ENCODE data around the gene LMCD1.
A peak's percentile ranks its signal among the peaks of the same experiment; 100 is the strongest.

Gene LMCD1

DNA sequence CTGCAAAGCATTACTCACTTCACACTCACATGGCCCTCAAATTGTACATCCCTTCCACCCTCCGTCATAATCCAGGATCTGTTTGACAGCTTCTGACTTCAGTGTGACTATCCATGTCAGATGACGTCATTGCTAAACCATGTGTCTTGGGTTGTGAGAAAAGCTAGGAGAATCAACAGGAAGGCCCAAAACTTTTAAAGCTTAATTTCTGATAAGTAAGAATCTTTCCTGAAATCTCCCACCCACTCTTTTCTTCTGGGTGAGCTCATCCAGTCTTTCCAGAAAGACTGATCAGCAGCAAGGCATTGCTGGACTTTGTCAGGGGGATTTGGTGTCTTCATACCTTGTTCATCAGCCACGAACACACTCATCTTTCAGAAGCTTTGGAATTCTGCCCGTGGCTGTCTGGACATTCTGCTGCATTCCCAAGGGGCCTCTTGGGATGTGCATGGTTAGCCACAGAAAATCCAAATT, 11.5 kb upstream of the LMCD1 start:
- no peaks in the 10 kb centered on the region for H3K4me1 Mint-ChIP-seq (ENCODE audit: low read depth)
- no peaks in the 10 kb centered on the region for H3K27me3 Mint-ChIP-seq
- no peaks in the 10 kb centered on the region for H3K9me3 Mint-ChIP-seq
- no peak overlapping the region for H3K27ac Mint-ChIP-seq
- H3K4me3 Mint-ChIP-seq, result no peak overlapping the region
- H3K36me3 Mint-ChIP-seq (ENCODE audit: low read depth), result no peaks in the 10 kb centered on the region

DNA sequence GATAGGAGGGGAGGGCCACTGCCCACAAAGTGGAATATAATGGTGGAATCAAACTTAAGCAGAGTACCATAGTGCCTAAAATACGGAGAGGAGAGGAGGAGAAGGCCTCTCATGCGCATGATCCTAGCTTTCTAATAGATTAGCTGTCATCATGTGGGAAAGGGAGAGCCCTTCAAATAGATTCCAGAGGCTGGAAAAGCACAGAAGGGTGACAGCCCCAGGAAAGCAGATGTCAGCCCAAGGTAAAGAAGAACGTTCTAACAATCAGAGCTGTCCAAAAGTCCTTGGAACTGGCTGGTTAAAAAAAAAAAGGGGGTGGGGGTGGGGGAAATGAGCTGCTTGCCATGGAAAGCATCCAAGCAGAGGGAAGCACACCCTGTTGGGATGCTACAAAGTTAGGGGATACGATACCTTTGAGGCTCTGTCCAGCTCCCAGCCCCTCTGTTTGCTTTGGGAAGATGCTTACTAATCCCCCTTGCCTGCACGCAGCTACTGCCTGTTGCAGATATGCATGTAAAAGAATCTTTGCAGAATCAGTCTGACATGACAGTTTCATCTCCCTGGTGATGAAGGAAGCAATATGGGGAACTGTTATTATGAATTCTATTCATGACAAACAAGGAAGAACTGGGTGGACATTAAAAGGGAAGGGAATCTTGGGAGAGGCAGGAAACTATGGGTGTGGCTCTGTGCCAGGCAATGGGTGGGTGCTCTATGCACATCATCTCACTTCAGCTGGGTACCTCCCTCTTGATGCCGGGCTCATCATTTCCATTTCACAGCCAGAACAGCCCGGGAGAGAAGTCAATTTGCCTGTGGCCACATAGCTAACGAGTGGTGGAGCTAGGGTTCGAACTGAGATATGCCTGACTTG, 10.1 kb upstream of the LMCD1 start:
- H3K27ac Mint-ChIP-seq, result no peak overlapping the region
- H3K27me3 Mint-ChIP-seq, result no peaks in the 10 kb centered on the region
- H3K4me3 Mint-ChIP-seq, result no peak overlapping the region
- H3K36me3 Mint-ChIP-seq (ENCODE audit: low read depth), result no peaks in the 10 kb centered on the region
- no peaks in the 10 kb centered on the region for H3K9me3 Mint-ChIP-seq
- no peaks in the 10 kb centered on the region for H3K4me1 Mint-ChIP-seq (ENCODE audit: low read depth)

DNA sequence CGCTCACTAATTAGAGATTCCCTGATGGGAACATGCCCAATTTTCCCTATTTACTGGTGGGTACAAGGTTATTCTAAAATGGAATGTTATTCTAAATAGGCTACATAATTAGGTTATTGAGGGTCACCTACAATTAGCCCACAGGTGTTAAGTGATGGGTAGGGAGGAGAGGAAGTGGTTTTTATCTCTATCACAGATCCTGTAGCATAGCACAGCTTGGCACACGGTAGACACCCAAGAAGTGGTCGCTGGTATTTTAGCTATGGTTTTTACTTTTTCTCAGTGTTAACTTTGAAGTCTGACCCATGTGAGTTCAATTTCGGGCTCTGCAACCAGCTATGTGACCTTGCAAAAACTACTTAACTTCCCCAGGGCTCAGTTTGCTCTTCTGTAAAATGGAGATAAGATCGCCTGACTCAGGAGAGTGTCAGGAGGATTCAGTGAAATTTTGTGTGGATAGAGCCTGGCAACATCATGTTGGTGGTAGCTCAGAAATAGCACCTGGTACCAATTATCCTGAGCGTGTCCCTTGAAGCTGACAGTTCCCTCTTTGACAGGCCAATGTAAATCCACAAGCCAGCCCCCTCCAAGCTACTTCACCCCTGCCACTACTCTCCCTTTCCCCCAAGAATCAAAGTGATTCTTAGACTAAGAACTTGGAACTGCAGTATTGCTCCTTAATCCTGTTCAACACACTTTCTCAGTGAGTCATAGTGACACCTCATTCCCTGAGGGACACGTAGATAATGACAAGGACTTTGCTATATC, 8.7 kb upstream of the LMCD1 start:
- no peaks in the 10 kb centered on the region for H3K9me3 Mint-ChIP-seq
- H3K4me1 Mint-ChIP-seq (ENCODE audit: low read depth), result no peaks in the 10 kb centered on the region
- H3K27me3 Mint-ChIP-seq, result no peaks in the 10 kb centered on the region
- no peak overlapping the region for H3K4me3 Mint-ChIP-seq
- no peak overlapping the region for H3K27ac Mint-ChIP-seq
- H3K36me3 Mint-ChIP-seq (ENCODE audit: low read depth), result no peaks in the 10 kb centered on the region

DNA sequence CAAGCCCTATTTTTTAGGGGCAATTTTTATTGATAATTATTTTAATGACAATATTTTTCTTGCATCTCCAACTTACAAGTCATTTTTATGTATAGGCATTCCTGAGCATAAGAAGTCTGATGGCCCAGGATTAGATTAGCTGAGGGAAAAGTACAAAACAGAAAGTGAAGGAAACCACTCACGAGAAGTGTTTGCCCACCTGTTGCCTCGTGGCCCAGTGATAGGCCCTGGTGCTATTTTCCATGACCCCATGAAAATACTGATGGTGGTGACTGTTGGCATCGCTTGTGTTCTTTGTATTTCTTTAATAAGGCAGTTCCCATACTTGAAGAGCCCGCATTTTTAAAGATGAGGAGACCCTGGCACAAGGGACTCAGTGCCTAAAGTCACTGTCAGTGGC, 7.9 kb upstream of the LMCD1 start:
- no peak overlapping the region for H3K27ac Mint-ChIP-seq
- peaks cover 4% of the 10 kb centered on the region for H3K27me3 Mint-ChIP-seq
- H3K4me1 Mint-ChIP-seq (ENCODE audit: low read depth), result no peaks in the 10 kb centered on the region
- H3K4me3 Mint-ChIP-seq, result no peak overlapping the region
- no peaks in the 10 kb centered on the region for H3K9me3 Mint-ChIP-seq
- no peaks in the 10 kb centered on the region for H3K36me3 Mint-ChIP-seq (ENCODE audit: low read depth)

GRCh38 chr3:8494327-8494726, 7.3 kb upstream of the LMCD1 start:
- Mint-ChIP-seq H3K27me3 (peaks cover 4% of the 10 kb centered on the region), H3K36me3 (ENCODE audit: low read depth) (no peaks in the 10 kb centered on the region), H3K27ac (no peak overlapping the region), H3K4me1 (ENCODE audit: low read depth) (no peaks in the 10 kb centered on the region), H3K4me3 (no peak overlapping the region), H3K9me3 (no peaks in the 10 kb centered on the region)

DNA sequence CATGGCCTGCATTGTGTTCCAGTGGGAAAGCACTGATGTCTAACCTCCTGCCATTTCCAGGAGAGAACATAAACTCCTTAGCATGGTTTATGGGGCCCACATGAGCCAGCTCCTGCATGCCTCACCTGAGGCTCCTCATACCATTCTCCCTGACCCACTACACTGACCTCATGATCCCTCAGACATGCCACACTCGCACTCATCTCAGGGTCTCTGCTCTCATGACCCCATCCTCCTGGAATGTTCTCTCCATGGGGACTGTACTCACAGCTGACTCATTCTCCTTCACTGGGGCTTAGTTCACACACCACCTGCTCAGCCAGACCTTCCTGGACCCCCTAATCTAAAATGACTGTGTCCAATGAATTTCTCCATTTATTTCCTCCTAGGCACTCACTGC, 4.0 kb upstream of the LMCD1 start:
- Mint-ChIP-seq H3K4me3 (no peak overlapping the region), H3K27me3 (peaks cover 13% of the 10 kb centered on the region), H3K27ac (no peak overlapping the region), H3K9me3 (no peaks in the 10 kb centered on the region), H3K36me3 (ENCODE audit: low read depth) (no peaks in the 10 kb centered on the region), H3K4me1 (ENCODE audit: low read depth) (peaks cover 13% of the 10 kb centered on the region)

DNA sequence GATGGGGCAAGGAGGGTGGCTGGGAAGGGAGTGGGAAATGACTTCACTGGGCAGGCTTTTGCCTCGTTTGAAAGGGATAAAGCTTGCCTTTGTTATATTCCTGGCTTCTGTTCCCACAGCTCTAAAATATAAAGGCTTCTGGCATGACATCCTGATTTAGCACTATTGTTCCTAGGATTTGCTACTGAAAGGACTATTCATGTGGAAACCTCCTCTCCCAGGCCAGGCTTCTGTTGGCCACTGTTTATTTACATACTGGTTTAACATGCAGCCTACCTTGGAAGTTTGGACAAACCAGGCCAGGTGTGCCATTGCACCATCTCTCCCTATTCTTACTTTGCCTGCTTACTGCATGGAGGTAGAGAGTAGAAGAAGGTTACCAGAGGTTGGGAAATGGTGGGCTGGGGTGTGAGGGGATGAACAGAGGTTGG, 2.4 kb upstream of the LMCD1 start:
- peaks cover 18% of the 10 kb centered on the region for H3K27me3 Mint-ChIP-seq
- H3K9me3 Mint-ChIP-seq, result no peaks in the 10 kb centered on the region
- H3K27ac Mint-ChIP-seq, result no peak overlapping the region
- no peak overlapping the region for H3K4me3 Mint-ChIP-seq
- peaks cover 28% of the 10 kb centered on the region for H3K4me1 Mint-ChIP-seq (ENCODE audit: low read depth)
- no peaks in the 10 kb centered on the region for H3K36me3 Mint-ChIP-seq (ENCODE audit: low read depth)

DNA sequence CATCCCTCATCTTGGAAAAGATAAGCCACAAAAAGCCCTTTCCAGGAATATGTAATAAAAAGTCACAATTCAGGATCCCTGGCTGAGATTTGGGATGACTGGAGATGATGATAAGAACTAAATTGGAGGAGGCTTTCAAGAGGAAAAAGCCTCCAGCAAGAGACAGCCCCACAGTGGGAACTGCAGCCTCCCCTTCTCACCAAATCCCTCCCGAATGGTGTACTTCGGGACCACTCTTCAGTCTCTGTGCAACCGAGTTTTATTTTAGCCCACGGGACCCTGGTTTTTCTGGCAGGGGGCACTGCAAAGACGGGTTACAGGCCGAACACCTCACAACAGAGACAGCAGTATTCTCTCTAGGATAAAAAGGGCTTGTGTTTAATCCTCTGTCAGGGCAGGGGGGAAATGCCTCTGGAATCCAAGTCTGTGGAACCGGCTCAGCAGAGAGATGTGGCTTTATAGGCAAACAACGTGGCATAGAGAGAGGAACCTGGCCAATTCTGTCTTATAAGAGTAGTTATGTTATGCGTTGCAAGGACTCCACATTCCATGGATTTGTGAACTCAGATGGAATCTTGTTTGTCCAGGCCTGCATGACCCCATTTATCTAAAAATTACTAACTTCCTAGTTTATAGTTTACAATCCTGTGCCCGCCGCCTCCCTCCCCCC, 1.2 kb upstream of the LMCD1 start:
- Mint-ChIP-seq H3K4me3 (no peak overlapping the region), H3K27me3 (peaks cover 18% of the 10 kb centered on the region), H3K4me1 (ENCODE audit: low read depth) (peaks cover 39% of the 10 kb centered on the region), H3K36me3 (ENCODE audit: low read depth) (no peaks in the 10 kb centered on the region), H3K27ac (no peak overlapping the region), H3K9me3 (no peaks in the 10 kb centered on the region)

DNA sequence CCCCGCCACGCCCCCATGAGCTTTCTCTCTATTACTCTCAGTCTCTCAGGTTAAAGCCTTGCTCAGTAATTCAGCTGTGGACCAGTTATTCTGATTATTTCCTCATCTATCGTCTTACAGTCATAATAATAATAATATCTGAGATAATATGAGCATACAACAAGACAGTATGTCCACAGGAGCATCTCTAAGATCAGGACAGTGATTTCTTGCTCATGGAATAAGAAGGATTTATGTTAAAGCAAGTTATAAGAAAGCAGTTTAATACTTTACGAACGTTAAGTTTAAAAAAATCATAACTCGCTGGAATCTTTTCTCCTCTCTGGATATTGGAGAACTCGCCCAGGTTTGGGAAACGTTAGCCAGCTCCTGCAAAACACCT, 643 bp upstream of the LMCD1 start:
- peak overlapping the region; percentile 60 for H3K4me3 Mint-ChIP-seq
- peaks cover 22% of the 10 kb centered on the region for H3K27me3 Mint-ChIP-seq
- H3K4me1 Mint-ChIP-seq (ENCODE audit: low read depth), result peaks cover 39% of the 10 kb centered on the region
- no peaks in the 10 kb centered on the region for H3K36me3 Mint-ChIP-seq (ENCODE audit: low read depth)
- H3K9me3 Mint-ChIP-seq, result no peaks in the 10 kb centered on the region
- H3K27ac Mint-ChIP-seq, result no peak overlapping the region

DNA sequence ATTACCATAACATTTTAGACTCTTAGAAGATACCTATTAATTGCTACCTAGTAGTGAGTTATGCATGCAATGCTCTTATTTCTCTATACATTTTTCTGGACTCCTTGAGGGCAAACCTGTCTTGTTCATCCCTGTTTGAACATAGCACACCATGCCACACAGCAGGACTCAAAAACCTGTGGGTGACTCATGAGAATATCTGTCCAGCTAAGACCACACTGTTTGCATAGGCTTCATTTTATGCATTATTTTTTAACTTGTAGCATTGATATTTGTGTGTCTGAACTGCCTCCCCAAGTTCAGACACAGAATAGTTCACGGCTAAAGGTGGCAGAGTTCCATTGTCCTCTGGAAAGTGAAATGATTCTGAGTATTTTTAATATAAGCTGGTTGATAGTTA, 1.8 kb downstream of the LMCD1 start:
- Mint-ChIP-seq H3K36me3 (ENCODE audit: low read depth) (no peaks in the 10 kb centered on the region), H3K4me3 (no peak overlapping the region), H3K4me1 (ENCODE audit: low read depth) (peaks cover 39% of the 10 kb centered on the region), H3K27me3 (peaks cover 20% of the 10 kb centered on the region), H3K27ac (peak overlapping the region; percentile 70), H3K9me3 (no peaks in the 10 kb centered on the region)

DNA sequence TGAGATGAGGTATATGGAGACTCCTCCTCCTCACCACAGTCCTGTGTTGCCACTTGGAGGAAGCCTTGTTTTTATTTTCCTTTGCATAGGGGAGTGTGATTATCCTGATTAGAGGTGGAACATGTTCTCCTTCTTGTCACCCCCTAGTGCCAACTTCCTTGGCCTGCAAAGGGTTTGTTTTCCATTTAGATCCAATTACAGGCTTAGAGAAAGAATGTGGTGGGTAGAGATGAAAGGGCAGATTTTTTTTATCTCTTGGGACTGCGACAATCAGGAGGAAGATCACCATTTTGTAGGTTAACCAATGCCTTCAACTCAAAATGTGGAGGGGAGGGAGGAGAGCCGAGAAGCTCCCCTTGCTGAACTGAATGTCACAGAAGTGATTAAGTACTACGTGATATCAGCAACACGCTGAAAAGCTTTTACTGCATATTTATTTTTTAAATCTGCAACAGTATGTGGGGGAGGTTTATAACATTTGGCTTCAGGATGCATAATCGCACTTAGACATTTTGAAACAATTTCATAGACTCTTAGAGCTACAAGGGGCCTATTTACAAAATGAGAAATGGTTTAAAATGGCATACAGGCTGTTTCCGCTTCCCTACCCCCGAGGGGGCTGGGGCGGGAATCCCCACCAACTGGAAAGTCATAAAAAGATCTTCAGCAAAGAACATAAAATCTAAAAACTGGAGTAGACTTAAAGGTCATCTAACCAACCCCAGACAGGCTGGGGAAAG, 2.4 kb downstream of the LMCD1 start:
- H3K9me3 Mint-ChIP-seq, result no peaks in the 10 kb centered on the region
- H3K27me3 Mint-ChIP-seq, result peaks cover 17% of the 10 kb centered on the region
- H3K4me1 Mint-ChIP-seq (ENCODE audit: low read depth), result peaks cover 39% of the 10 kb centered on the region
- peak overlapping the region; percentile 70 for H3K27ac Mint-ChIP-seq
- peak overlapping the region; percentile 2 for H3K4me3 Mint-ChIP-seq
- H3K36me3 Mint-ChIP-seq (ENCODE audit: low read depth), result no peaks in the 10 kb centered on the region

DNA sequence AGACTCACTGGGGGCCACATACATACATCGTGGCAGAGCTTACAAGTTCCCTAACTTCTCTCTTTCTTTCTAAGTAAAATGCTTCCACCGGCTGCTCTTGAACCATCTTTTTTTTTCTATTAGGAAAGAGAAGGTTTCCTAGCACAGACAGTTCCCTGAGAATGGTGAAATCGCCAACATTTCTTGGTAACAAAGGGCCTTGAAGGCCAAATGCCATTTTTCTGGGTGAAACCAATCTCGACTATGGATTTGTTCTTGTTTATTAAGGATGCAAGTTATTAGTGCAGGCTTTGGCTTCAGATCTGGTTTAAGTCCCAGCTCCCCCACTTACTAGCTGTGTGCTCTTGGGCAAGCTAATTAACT, 3.0 kb downstream of the LMCD1 start:
- Mint-ChIP-seq H3K9me3 (no peaks in the 10 kb centered on the region), H3K27ac (peak overlapping the region; percentile 61), H3K4me1 (ENCODE audit: low read depth) (peaks cover 39% of the 10 kb centered on the region), H3K4me3 (no peak overlapping the region), H3K27me3 (peaks cover 17% of the 10 kb centered on the region), H3K36me3 (ENCODE audit: low read depth) (no peaks in the 10 kb centered on the region)

DNA sequence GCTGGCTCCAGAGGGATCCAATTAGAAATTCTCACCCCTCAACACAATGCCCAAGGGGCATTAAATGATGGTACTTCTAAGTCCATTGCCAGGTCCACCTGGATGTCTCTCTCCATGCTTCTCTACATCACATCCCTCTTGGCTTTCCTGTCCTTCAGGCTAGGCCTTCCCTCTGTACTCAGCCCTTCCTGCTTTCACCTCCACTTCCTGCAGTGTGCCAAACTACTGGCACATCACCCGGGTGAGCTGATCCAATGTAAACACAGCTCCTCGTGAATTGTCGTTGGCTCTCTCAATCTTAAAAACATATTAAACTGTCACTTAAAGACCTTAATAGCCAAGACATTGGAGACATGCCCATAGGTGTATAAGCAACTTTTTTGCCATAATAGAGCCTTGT, 4.0 kb downstream of the LMCD1 start:
- Mint-ChIP-seq H3K27me3 (peaks cover 17% of the 10 kb centered on the region), H3K27ac (no peak overlapping the region), H3K36me3 (ENCODE audit: low read depth) (no peaks in the 10 kb centered on the region), H3K4me3 (no peak overlapping the region), H3K9me3 (no peaks in the 10 kb centered on the region), H3K4me1 (ENCODE audit: low read depth) (peaks cover 38% of the 10 kb centered on the region)

GRCh38 chr3:8506571-8507061, 5.0 kb downstream of the LMCD1 start:
- Mint-ChIP-seq H3K9me3 (no peaks in the 10 kb centered on the region), H3K4me1 (ENCODE audit: low read depth) (peaks cover 28% of the 10 kb centered on the region), H3K27me3 (peaks cover 11% of the 10 kb centered on the region), H3K36me3 (ENCODE audit: low read depth) (no peaks in the 10 kb centered on the region), H3K27ac (no peak overlapping the region), H3K4me3 (no peak overlapping the region)
